ENCODE measurements around the gene MAP1A. TPM values are rescaled to one million over a fixed set of nuclear protein-coding genes. Genes with fewer than 3 reads are reported as not detected.

The MAP1A gene
- 2.2 TPM for polyA plus RNA-seq (2012; ENCODE audit: insufficient read length, low read depth)

DNA sequence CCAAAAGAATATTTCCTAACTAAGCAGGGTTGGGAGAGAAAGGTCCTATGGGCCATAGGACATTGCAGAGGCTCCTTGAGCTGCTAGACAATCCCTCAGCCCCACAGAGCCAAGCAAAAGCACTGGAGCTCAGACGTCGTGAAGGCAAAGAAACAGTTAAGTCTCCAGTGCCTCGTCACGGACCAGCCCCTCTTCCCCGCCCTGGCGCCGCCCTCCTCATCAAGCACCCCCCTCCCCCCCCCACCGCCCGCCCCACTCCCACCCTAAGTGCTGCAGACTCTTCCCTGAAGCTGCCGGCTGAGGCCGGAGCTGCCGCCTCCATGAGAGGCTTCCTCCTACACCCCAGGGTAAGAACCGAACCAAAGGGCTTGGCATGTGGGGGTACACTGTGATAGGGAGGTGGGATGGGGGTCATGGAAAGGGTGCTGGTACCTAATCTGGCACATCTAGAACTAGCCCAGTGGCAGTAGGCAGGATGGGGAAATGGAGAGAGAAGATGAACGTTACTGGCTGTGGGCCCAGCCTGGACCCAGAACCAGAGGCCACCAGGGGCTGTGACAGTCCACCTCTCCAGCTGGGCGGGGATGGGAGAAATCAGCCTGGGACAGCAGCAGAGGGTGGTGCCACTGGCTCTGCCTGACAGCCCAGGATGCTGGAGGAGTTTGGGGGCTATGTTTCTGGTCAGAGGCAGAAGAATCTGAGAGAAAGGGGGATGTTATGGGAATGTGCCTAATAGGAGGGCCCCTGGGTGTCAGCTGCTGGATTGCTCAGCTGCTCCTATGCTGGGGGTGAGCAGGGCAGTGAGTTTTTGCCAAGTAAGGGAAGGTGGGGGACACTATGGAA is at the start of gene MAP1A:
TSS of gene MAP1A (plus strand) at position 255 of the 843 bp plus-strand sequence. CDS start 3,866 bp downstream, outside the sequence.
- TF ChIP-seq, protein P1, sequence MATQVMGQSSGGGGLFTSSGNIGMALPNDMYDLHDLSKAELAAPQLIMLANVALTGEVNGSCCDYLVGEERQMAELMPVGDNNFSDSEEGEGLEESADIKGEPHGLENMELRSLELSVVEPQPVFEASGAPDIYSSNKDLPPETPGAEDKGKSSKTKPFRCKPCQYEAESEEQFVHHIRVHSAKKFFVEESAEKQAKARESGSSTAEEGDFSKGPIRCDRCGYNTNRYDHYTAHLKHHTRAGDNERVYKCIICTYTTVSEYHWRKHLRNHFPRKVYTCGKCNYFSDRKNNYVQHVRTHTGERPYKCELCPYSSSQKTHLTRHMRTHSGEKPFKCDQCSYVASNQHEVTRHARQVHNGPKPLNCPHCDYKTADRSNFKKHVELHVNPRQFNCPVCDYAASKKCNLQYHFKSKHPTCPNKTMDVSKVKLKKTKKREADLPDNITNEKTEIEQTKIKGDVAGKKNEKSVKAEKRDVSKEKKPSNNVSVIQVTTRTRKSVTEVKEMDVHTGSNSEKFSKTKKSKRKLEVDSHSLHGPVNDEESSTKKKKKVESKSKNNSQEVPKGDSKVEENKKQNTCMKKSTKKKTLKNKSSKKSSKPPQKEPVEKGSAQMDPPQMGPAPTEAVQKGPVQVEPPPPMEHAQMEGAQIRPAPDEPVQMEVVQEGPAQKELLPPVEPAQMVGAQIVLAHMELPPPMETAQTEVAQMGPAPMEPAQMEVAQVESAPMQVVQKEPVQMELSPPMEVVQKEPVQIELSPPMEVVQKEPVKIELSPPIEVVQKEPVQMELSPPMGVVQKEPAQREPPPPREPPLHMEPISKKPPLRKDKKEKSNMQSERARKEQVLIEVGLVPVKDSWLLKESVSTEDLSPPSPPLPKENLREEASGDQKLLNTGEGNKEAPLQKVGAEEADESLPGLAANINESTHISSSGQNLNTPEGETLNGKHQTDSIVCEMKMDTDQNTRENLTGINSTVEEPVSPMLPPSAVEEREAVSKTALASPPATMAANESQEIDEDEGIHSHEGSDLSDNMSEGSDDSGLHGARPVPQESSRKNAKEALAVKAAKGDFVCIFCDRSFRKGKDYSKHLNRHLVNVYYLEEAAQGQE (IDR thresholded peaks at IDR 0.05; ENCODE audit: insufficient read depth in 1 of 2, low read depth in 2 of 2, low read length in 2 of 2): no peak
- no peak for TF ChIP-seq POLR2AphosphoS5 (IDR thresholded peaks at IDR 0.05; ENCODE audit: low read depth, low read length)
- TF ChIP-seq TAF1 (IDR thresholded peaks at IDR 0.05; ENCODE audit: borderline replicate concordance, insufficient read depth, low read length): no peak
- no peak for TF ChIP-seq FOXP2 (optimal IDR thresholded peaks at IDR 0.05; ENCODE audit: borderline replicate concordance, extremely low read depth, extremely low read length, insufficient read depth)
- TF ChIP-seq SIN3A (IDR thresholded peaks at IDR 0.05; ENCODE audit: borderline replicate concordance, insufficient read depth, low read length): no peak

DNA sequence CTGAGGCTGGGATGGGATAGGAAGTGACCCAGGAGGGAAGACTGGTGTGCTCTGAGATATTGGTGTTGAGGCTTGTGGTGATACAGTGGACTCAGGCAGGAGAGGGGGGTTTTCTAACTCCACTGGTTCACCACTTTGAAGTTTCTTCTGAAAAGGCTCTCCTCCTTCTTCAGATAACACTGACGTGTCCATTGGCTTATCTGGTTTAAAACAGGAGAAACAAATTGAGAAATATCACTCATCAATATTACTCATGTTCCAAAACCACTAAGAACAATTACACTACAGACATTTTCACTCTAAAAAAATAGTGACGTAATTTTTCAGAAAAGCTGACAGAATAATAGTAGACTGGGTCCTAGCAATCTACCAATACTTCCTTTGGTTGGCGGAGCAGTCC is 47.5 kb upstream of the MAP1A start:
- TF ChIP-seq, protein P1 (IDR thresholded peaks at IDR 0.05; ENCODE audit: insufficient read depth in 1 of 2, low read depth in 2 of 2, low read length in 2 of 2): no peak
- no peak for TF ChIP-seq POLR2AphosphoS5 (IDR thresholded peaks at IDR 0.05; ENCODE audit: low read depth, low read length)
- no peak for TF ChIP-seq TAF1 (IDR thresholded peaks at IDR 0.05; ENCODE audit: borderline replicate concordance, insufficient read depth, low read length)
- no peak for TF ChIP-seq SIN3A (IDR thresholded peaks at IDR 0.05; ENCODE audit: borderline replicate concordance, insufficient read depth, low read length)
- no peak for TF ChIP-seq FOXP2 (optimal IDR thresholded peaks at IDR 0.05; ENCODE audit: borderline replicate concordance, extremely low read depth, extremely low read length, insufficient read depth)

DNA sequence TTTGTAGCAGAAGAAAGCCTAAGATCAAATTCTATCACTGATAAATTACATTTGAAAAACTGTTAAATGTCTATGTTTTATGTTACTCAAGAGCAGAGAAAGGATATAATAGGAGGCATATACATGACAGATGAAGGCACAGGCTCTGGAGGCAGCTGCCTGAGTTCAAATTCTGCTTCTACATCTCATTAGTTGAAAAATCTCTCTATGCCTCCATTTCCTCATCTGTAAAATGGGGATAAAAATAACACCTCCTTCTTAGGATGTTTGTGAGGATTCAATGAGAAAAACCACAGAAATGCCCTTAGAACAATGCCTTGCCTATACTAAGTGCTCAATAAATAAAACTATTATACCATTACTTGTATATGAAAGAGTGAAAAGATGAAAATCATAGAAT is 45.4 kb upstream of the MAP1A start:
- no peak for TF ChIP-seq POLR2AphosphoS5 (IDR thresholded peaks at IDR 0.05; ENCODE audit: low read depth, low read length)
- TF ChIP-seq, protein P1 (IDR thresholded peaks at IDR 0.05; ENCODE audit: insufficient read depth in 1 of 2, low read depth in 2 of 2, low read length in 2 of 2): no peak
- TF ChIP-seq FOXP2 (optimal IDR thresholded peaks at IDR 0.05; ENCODE audit: borderline replicate concordance, extremely low read depth, extremely low read length, insufficient read depth): no peak
- no peak for TF ChIP-seq SIN3A (IDR thresholded peaks at IDR 0.05; ENCODE audit: borderline replicate concordance, insufficient read depth, low read length)
- TF ChIP-seq TAF1 (IDR thresholded peaks at IDR 0.05; ENCODE audit: borderline replicate concordance, insufficient read depth, low read length): no peak

DNA sequence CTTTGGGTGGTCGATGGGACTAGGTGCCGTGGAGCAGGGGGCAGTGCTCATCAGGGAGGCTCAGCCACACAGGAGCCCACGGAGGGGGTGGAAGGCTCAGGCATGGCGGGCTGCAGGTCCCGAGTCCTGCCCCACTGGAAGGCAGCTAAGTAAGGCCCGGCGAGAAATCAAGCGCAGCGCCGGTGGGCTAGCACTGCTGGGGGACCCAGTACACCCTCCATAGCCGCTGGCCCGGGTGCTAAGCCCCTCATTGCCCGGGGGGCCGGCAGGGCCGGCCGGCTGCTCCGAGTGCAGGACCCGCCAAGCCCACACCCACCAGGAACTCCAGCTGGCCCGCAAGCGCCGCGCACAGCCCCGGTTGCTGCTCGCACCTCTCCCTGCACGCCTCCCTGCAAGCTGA is 43.5 kb upstream of the MAP1A start:
- TF ChIP-seq SIN3A (IDR thresholded peaks at IDR 0.05; ENCODE audit: borderline replicate concordance, insufficient read depth, low read length): no peak
- TF ChIP-seq, protein P1 (IDR thresholded peaks at IDR 0.05; ENCODE audit: insufficient read depth in 1 of 2, low read depth in 2 of 2, low read length in 2 of 2): no peak
- no peak for TF ChIP-seq POLR2AphosphoS5 (IDR thresholded peaks at IDR 0.05; ENCODE audit: low read depth, low read length)
- TF ChIP-seq TAF1 (IDR thresholded peaks at IDR 0.05; ENCODE audit: borderline replicate concordance, insufficient read depth, low read length): no peak
- TF ChIP-seq FOXP2 (optimal IDR thresholded peaks at IDR 0.05; ENCODE audit: borderline replicate concordance, extremely low read depth, extremely low read length, insufficient read depth): no peak

Measured in PFSK-1 (cell line).